HG02571 (cell line): ENCODE measurements around the gene ZRSR2.

Source experiments
- ATAC-seq: cut with Tn5 transposase; IDR thresholded peaks from one replicate; pipeline ENCODE4 v1.9.1; 2021; ENCODE audit warnings: mild to moderate bottlenecking, moderate library complexity; ENCODE audit not compliant: unreplicated experiment

The ZRSR2 gene

GRCh38 chrX:15849555-15849954 is 59.3 kb downstream of the ZRSR2 start:
- no peak for ATAC-seq

GRCh38 chrX:15853586-15854079 is 63.3 kb downstream of the ZRSR2 start:
- ATAC-seq: no peak

- ATAC-seq: peak; percentile 32
These were observed 63.9 kb downstream of the ZRSR2 start for GRCh38 chrX:15854080-15854655.

- ATAC-seq: peak; percentile 96
These were observed 64.7 kb downstream of the ZRSR2 start, which contains the start of gene AP1S2 for GRCh38 chrX:15854712-15855567. TSS of gene AP1S2 (minus strand) at chrX:15854813. CDS start at chrX:15852524, 2,289 bp downstream.

- ATAC-seq: no peak
These were observed 65.4 kb downstream of the ZRSR2 start for GRCh38 chrX:15855568-15856221.

GRCh38 chrX:15856222-15856587 is 65.9 kb downstream of the ZRSR2 start:
- no peak for ATAC-seq

GRCh38 chrX:15856636-15857035 is 66.4 kb downstream of the ZRSR2 start:
- no peak for ATAC-seq

- no peak for ATAC-seq
These were observed 67.8 kb downstream of the ZRSR2 start for GRCh38 chrX:15858051-15858450.

GRCh38 chrX:15860921-15861320 is 70.6 kb downstream of the ZRSR2 start:
- no peak for ATAC-seq

- ATAC-seq: no peak
These were observed 73.7 kb downstream of the ZRSR2 start for GRCh38 chrX:15864023-15864422.

- ATAC-seq: no peak
These were observed 74.3 kb downstream of the ZRSR2 start for GRCh38 chrX:15864629-15865028.

GRCh38 chrX:15866147-15866546 is 75.9 kb downstream of the ZRSR2 start:
- ATAC-seq: no peak

GRCh38 chrX:15869695-15870094 is 79.4 kb downstream of the ZRSR2 start:
- no peak for ATAC-seq

GRCh38 chrX:15870310-15870709 is 80.0 kb downstream of the ZRSR2 start:
- no peak for ATAC-seq
